GM21390 (cell line): Measurements from ENCODE around the gene TBC1D22A.

Experiments
- ATAC-seq: cut with Tn5 transposase; IDR thresholded peaks from one replicate; pipeline ENCODE4 v1.9.1; 2021; ENCODE audit not compliant: unreplicated experiment

TBC1D22A gene

GRCh38 chr22:46794067-46794466 lies 31.6 kb downstream of the TBC1D22A start:
- no peak for ATAC-seq

DNA sequence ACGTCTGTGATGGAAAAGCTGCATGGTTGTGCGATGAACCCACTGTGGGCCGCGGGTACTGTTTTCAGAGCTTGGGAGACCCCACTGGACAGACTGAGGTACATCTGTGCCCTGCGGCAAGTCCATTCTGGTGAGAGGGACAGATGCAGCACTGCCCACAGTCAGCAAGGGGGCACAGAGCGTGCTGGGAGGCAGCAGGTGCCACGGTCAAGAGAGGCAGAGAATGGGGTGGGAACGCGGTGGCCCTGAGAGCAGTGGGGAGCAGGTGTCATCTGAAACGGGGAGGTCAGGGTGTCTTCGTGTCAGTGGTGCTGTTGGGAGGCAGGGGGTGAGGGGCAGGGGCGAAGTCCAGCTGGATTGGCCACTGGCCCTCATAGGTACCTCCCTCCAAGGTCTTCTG lies 32.0 kb downstream of the TBC1D22A start:
- ATAC-seq, result no peak

DNA sequence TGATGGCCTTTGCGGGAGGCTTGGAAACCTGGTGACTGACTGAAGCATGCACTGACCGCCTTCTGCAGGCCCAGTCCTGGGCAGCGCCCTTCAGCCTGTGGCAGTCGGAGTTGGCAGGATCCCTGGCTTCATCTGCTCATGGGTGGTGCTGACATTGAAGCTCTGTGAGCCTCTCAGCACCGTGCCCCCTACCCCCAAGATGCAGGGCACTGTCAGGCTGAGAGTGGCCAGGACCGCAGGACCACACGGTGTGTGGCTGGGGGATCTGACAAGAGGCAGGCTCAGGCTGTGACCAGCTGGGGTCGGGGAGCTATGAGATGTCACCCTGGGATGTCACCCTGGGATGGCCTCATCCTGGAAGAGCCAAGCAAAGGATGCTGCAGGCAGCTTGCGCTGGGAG lies 32.7 kb downstream of the TBC1D22A start:
- no peak for ATAC-seq

- no peak for ATAC-seq
These were observed 33.6 kb downstream of the TBC1D22A start for GRCh38 chr22:46795845-46796565.

DNA sequence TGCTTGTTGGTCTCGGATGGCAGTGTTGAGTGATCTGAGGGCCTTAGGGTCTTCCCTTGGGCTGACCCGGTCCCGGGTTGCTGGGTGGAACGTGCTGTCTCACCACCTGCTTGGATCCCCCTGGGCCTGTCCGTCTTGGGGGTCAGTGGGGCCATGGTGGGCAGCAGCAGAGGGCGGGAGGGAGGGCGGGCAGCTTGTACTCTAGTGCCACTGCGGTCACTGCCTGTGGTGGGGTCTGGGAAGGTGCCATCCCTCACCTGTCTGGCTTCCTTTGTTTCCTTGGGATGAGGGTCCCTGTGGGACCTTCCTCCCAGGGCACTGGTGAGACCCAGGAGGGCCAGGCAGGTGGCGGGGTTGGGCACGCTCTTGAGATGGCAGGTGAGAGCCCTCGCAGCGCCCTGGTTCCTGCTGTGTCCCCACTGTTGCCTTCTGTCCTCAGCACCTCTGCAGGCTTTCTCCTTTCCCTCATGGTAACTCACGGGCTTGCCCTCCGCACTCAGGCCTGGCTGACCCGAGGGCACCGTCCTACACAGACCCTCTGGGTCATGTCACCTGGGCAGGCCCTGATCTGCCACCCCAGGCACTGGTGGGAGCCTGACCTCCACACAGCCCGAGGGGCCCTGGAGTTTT lies 34.2 kb downstream of the TBC1D22A start:
- no peak for ATAC-seq

DNA sequence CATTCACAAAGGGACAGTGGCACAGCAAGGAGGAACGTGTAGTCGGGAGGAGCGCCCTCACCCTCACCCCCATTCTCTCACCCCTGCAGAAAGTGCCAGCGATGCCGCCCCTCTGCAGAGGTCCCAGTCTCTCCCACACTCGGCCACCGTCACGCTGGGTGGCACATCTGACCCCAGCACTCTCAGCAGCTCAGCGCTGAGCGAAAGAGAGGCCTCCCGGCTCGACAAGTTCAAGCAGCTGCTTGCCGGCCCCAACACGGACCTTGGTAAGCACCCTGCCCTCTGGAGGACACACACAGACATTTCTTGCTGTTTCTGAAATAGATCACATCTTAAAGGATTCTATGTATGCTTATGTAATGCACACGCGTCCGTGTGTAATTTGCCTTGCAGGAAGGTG lies 34.9 kb downstream of the TBC1D22A start:
- ATAC-seq, result no peak

DNA sequence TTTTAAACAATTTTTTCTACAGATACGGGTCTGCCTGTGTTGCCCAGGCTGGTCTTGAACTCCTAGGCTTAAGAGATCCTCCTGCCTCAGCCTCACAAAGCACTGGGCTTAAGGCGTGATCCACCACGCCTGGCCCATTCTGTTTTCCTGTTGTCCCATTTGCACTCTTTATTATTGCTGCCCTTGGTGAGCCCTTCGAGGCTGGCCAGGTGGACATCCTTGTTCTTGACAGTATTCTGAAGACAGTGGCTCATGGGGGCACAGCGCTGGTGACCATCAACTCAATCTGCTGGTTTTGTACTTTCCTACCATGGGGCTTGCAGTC lies 35.6 kb downstream of the TBC1D22A start:
- ATAC-seq, result no peak

- ATAC-seq, result no peak
These were observed 36.2 kb downstream of the TBC1D22A start for GRCh38 chr22:46798366-46799350.

DNA sequence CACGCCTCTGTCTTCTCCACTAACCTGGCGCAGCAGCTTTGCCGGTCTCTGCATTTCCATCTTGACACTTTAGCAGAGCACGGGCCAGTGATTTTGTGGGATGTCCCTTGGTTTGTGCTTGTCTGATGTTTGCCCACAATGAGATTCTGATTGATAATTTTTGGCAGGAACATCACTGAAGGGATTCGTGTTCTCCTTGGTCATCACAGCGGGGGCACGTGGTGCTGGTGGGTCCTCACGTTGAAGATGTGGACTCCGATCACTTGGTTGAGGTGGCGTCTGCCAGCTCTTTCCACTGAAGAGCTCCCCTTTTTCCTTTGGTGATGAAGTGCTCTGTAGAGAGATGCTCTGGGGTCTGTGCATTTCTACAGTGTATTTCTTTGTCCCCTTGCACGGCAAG lies 37.2 kb downstream of the TBC1D22A start:
- no peak for ATAC-seq

DNA sequence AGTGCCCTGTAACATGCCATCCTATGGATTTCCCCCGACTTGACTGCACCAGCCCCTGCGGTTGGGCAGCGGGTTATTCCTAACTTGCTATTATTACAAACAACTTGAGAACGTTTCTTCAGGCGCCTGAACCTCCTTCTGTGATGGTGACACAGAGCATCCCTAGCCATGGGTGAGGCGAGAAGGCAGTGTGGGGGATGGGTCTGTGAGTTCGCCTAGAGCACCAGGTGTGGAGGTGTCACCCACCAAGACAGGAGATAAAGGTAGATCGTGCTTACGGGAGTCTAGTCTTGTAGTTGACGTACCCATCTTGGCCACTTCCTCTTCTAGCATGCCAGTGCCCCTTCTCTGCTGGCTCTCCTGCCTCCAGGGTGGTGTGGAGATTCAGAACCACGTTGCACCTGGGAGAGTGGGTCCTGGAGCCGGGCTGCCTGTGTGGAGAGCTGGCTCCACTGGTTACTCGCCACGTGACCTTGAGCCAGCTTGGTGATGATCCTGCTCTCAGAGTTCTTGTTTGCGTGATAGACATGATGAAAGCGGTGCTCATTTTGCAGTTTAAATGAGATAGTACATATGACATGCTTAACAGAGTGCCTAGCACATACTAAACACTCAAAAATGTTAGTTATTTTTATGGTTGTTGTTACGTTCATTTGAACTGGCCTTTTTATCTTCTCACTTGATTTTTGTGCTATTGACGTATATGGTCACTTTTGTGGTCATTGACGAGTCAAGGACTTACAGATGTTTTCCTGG lies 37.8 kb downstream of the TBC1D22A start:
- no peak for ATAC-seq

GRCh38 chr22:46801331-46801811 lies 38.9 kb downstream of the TBC1D22A start:
- ATAC-seq, result no peak

- ATAC-seq, result no peak
These were observed 39.6 kb downstream of the TBC1D22A start for GRCh38 chr22:46801826-46802607.

GRCh38 chr22:46802608-46803027 lies 40.2 kb downstream of the TBC1D22A start:
- ATAC-seq, result no peak

DNA sequence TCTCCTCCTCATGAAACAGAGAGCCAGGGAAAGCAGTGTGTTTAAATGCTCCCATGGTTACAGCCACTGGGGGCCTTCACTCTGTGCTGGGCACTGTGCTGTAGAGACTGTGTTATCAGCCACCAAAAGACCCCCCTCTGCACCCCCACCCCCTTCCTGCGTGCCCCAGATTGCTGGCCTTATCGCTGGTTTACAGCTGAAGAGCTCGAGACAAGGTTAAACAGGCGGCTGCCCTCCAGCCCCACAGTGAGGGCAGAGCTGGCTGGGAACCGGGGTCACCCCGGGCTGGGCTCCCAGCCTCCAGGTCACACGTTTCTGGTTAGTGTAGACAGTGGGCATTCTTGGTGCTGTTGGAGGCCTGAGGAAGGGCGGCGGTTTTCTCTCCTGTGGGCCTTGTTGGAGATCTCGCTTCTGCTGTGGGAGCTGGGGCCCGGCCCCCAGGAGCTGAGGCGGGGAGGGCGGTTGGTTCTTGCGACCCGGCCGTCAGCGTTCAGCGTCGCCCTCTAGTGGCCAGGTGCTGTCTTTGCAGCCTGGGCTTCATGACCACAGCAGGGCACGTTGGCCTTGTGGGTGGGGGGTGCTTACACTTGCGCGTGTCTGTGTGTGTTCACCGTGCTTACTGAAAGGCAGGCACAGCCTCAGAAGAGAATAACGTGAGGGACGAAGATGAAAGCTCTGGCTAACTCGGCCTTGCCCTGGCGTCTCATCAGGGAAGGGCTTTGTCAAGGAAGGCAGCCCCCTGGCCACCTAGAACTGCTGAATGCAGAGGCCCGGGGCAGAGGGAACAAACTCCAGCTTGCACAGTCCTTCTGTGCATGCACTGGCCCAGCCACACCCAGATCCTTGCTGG lies 40.8 kb downstream of the TBC1D22A start:
- no peak for ATAC-seq

GRCh38 chr22:46803936-46804335 lies 41.5 kb downstream of the TBC1D22A start:
- ATAC-seq, result no peak

DNA sequence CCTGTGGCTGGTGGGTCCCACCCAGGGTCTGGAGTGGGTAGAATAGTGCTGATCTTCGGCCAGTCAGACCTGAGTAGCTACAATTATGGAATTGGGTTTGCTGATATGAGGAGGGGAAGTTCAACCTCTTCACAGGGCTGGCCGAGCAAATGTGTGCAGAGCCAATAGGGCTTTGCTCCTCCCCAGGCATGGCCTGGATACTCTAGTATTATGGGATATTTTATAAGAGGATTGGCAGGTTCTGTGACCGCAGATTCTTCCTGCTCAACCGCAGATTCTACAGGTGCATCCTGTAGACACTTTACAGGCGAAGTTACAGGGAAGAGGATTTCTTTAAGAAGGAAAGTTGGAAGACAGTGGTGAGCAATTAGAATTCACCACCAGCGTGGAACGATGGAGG lies 44.3 kb downstream of the TBC1D22A start:
- ATAC-seq, result no peak

GRCh38 chr22:46807458-46807857 lies 45.0 kb downstream of the TBC1D22A start:
- no peak for ATAC-seq

- no peak for ATAC-seq
These were observed 46.9 kb downstream of the TBC1D22A start for GRCh38 chr22:46809153-46809885.
